Measurements from ENCODE around the gene HS1BP3.

HS1BP3 gene

GRCh38 chr2:20592106-20593071 lies 58.5 kb downstream of the HS1BP3 start:
- Histone ChIP-seq H4K20me1 (ENCODE audit: insufficient read depth, low read length) (no peaks in the 10 kb centered on the region), H3K27me3 (ENCODE audit: insufficient read depth, low read length, poor library complexity) (no peaks in the 10 kb centered on the region), H3K4me3 (ENCODE audit: low read depth in 1 of 2, low read length in 2 of 2) (no peak overlapping the region), H3K4me1 (ENCODE audit: insufficient read depth, low read length) (no peaks in the 10 kb centered on the region), H3K36me3 (ENCODE audit: insufficient read depth, low read length) (no peaks in the 10 kb centered on the region), H2AFZ (ENCODE audit: low read depth, low read length) (no peak overlapping the region), H3K9me3 (ENCODE audit: insufficient read depth, low read length, severe bottlenecking) (no peaks in the 10 kb centered on the region), H3K27ac (ENCODE audit: low read length) (no peak overlapping the region), H3K9ac (ENCODE audit: low read depth, low read length) (no peak overlapping the region), H3K79me2 (ENCODE audit: insufficient read depth, low read length) (no peaks in the 10 kb centered on the region), H3K4me2 (ENCODE audit: insufficient read depth, low read length) (no peak overlapping the region)
- no peak for TF ChIP-seq CTCF (IDR thresholded peaks at IDR 0.05; ENCODE audit: borderline replicate concordance, extremely low read depth, low read length, poor library complexity, severe bottlenecking)
- no peak for TF ChIP-seq EZH2 (IDR thresholded peaks at IDR 0.05; ENCODE audit: borderline replicate concordance, low read depth, low read length, severe bottlenecking)
- DNase-seq, result no peak
- ATAC-seq (ENCODE audit: insufficient read depth, low read depth), result no peak

- Histone ChIP-seq H3K79me2 (ENCODE audit: insufficient read depth, low read length) (no peaks in the 10 kb centered on the region), H3K27ac (ENCODE audit: low read length) (no peak overlapping the region), H4K20me1 (ENCODE audit: insufficient read depth, low read length) (no peaks in the 10 kb centered on the region), H3K9me3 (ENCODE audit: insufficient read depth, low read length, severe bottlenecking) (no peaks in the 10 kb centered on the region), H3K27me3 (ENCODE audit: insufficient read depth, low read length, poor library complexity) (no peaks in the 10 kb centered on the region), H3K4me1 (ENCODE audit: insufficient read depth, low read length) (no peaks in the 10 kb centered on the region), H2AFZ (ENCODE audit: low read depth, low read length) (no peak overlapping the region), H3K9ac (ENCODE audit: low read depth, low read length) (no peak overlapping the region), H3K4me2 (ENCODE audit: insufficient read depth, low read length) (no peak overlapping the region), H3K36me3 (ENCODE audit: insufficient read depth, low read length) (no peaks in the 10 kb centered on the region), H3K4me3 (ENCODE audit: low read depth in 1 of 2, low read length in 2 of 2) (no peak overlapping the region)
- TF ChIP-seq EZH2 (IDR thresholded peaks at IDR 0.05; ENCODE audit: borderline replicate concordance, low read depth, low read length, severe bottlenecking) (no peak), CTCF (IDR thresholded peaks at IDR 0.05; ENCODE audit: borderline replicate concordance, extremely low read depth, low read length, poor library complexity, severe bottlenecking) (no peak)
- DNase-seq (no peak), ATAC-seq (ENCODE audit: insufficient read depth, low read depth) (no peak)
These were observed 60.0 kb downstream of the HS1BP3 start for GRCh38 chr2:20590704-20591515.

GRCh38 chr2:20589975-20590703 lies 60.8 kb downstream of the HS1BP3 start:
- Histone ChIP-seq H4K20me1 (ENCODE audit: insufficient read depth, low read length) (no peaks in the 10 kb centered on the region), H3K4me1 (ENCODE audit: insufficient read depth, low read length) (no peaks in the 10 kb centered on the region), H3K9me3 (ENCODE audit: insufficient read depth, low read length, severe bottlenecking) (no peaks in the 10 kb centered on the region), H3K36me3 (ENCODE audit: insufficient read depth, low read length) (no peaks in the 10 kb centered on the region), H2AFZ (ENCODE audit: low read depth, low read length) (no peak overlapping the region), H3K4me3 (ENCODE audit: low read depth in 1 of 2, low read length in 2 of 2) (no peak overlapping the region), H3K79me2 (ENCODE audit: insufficient read depth, low read length) (no peaks in the 10 kb centered on the region), H3K27ac (ENCODE audit: low read length) (no peak overlapping the region), H3K9ac (ENCODE audit: low read depth, low read length) (no peak overlapping the region), H3K4me2 (ENCODE audit: insufficient read depth, low read length) (no peak overlapping the region), H3K27me3 (ENCODE audit: insufficient read depth, low read length, poor library complexity) (no peaks in the 10 kb centered on the region)
- TF ChIP-seq CTCF (IDR thresholded peaks at IDR 0.05; ENCODE audit: borderline replicate concordance, extremely low read depth, low read length, poor library complexity, severe bottlenecking) (no peak), EZH2 (IDR thresholded peaks at IDR 0.05; ENCODE audit: borderline replicate concordance, low read depth, low read length, severe bottlenecking) (no peak)
- DNase-seq (no peak), ATAC-seq (ENCODE audit: insufficient read depth, low read depth) (no peak)

All from DND-41 (cell line).